Keratinocyte (primary cell): Measurements from ENCODE around the gene HGFAC.

Source experiments
- CTCF ChIP-seq, 3 experiments: IDR thresholded peaks in 1 of 3; conservative IDR thresholded peaks in 1 of 3; optimal IDR thresholded peaks in 1 of 3; 2 replicates in 2 of 3; 3 replicates in 1 of 3; pipeline versions ENCODE3 to v1.5.1; 2011; ENCODE audit warnings: low read length in 3 of 3, mild to moderate bottlenecking in 3 of 3, moderate library complexity in 2 of 3, control low read depth in 1 of 3, inconsistent platforms in 1 of 3; ENCODE audit not compliant: insufficient read depth in 2 of 3; ENCODE audit errors: extremely low read depth in 1 of 3
- EZH2 ChIP-seq: IDR thresholded peaks from one replicate; pipeline ENCODE4 v1.6.1; 2012; ENCODE audit warnings: inconsistent platforms, mild to moderate bottlenecking, low read length, moderate library complexity

DNA sequence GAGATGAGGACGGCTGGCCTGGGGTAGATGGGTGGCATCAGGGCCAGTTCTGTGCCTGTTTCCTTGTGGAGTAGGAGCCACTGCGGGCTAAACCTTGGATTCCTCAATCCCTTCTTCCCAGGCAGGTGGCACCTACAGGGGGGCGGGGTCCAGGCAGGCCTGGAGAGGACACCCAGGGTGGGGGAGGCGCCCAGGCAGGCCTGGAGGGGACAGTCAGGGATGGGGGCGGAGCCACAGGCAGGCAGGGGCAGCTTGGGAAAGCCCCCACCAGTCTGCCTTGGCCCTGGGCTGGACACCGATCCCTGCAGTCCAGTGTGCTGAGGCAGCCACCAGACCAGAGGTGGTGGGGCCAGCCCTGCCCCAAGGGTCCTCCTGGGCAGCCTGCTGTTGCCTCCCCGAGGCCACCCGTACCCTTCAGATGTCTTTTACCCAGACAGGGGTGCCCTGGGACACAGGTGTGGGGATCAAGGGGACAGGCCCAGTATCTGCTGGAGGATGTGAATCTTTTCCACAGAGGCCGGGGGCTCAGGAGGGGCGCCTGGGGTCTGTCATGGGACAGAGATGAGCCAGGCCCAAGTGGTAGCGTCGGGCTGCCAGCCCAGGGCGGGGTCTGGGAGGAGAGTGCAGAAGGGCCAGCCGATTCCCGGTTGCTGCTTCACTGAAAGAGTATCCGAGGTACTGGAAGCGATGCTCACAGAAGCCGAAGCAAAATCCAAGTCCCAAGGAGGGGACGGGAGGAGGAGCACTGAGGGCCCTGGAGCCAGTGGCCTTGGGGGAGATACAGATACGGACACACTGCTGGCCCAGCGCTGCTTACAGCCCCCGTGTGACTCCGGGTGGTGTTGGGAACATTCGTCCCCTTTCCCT lies 56.0 kb downstream of the HGFAC start:
- no peak for TF ChIP-seq CTCF (optimal IDR thresholded peaks at IDR 0.05 in 1 of 3, IDR thresholded peaks at IDR 0.05 in 1 of 3, conservative IDR thresholded peaks at IDR 0.05 in 1 of 3; ENCODE audit: extremely low read depth in 1 of 3, insufficient read depth in 2 of 3, low read length in 3 of 3)
- TF ChIP-seq EZH2: no peak
